Ascending aorta (tissue), 2 donors: ENCODE measurements around the gene RYR1. TPM values are rescaled to one million over a fixed set of nuclear protein-coding genes. Genes with fewer than 3 reads are reported as not detected.

Source experiments
- DNase-seq, 2 donors: peaks; one replicate each; pipeline ENCODE4 v3.0.0-alpha.2; 2019; ENCODE audit warnings: low spot score in 2 of 2
- H3K27ac ChIP-seq, 2 donors: fragments of 200-600 bp; sonication (generic); one replicate each; pipeline ENCODE4 v1.5.1; 2016 to 2017; ENCODE audit warnings: mild to moderate bottlenecking in 1 of 2
- H3K27me3 ChIP-seq: fragments of 200-600 bp; sonication (generic); one replicate; pipeline ENCODE4 v1.5.1; 2017
- H3K36me3 ChIP-seq, 2 donors: fragments of 200-600 bp; sonication (generic); one replicate each; pipeline ENCODE4 v1.5.1; 2016
- H3K4me1 ChIP-seq, 2 donors: fragments of 200-600 bp; sonication (generic); one replicate each; pipeline ENCODE4 v1.5.1; 2016 to 2017; ENCODE audit warnings: mild to moderate bottlenecking in 1 of 2
- H3K4me3 ChIP-seq, 2 donors: fragments of 200-600 bp; sonication (generic); one replicate each; pipeline ENCODE4 v1.5.1; 2016 to 2017; ENCODE audit warnings: mild to moderate bottlenecking in 1 of 2
- H3K9me3 ChIP-seq, 2 donors: fragments of 200-600 bp; sonication (generic); one replicate each; pipeline ENCODE4 v1.5.1; 2016
- CTCF ChIP-seq, 3 experiments: fragments of 200-600 bp in 2 of 3; fragments of 450-650 bp in 1 of 3; sonication (generic) in 2 of 3; IDR thresholded peaks; one replicate each; pipeline ENCODE4 v1.5.1; 2016 to 2019; ENCODE audit warnings: antibody characterized with exemption in 3 of 3, mild to moderate bottlenecking in 1 of 3, moderate library complexity in 1 of 3
- intact Hi-C: fragments of 100-400 bp; cut with DNase I; formaldehyde crosslinking; loops from one replicate; pipeline ENCODE4 v1.15.1; 2023
- total RNA-seq: library from RNA; depleted of rRNA; stranded (reverse); fragments of >200 nt; gene quantifications from one replicate; pipeline ENCODE4 v1.1.0, GENCODE V29; 2016

Gene RYR1
- total RNA-seq, 1 donor from 2014 or later, result 1.5 TPM

- no peak overlapping the region for H3K27ac ChIP-seq
- H3K4me3 ChIP-seq, result peak overlapping the region in 1 of 2 donors; percentile 20
- H3K27me3 ChIP-seq, result no peaks in the 10 kb centered on the region
- no peaks in the 10 kb centered on the region for H3K9me3 ChIP-seq
- no peaks in the 10 kb centered on the region for H3K4me1 ChIP-seq
- intact Hi-C loops, result loop anchor here (10.0 kb wide), 1 partner anchor 319 kb away; no protein-coding TSS in a partner anchor
- TF ChIP-seq CTCF (IDR thresholded peaks at IDR 0.05), result no peak
- no peak for DNase-seq
- H3K36me3 ChIP-seq, result peaks cover 0 to 9% of the 10 kb centered on the region in 2 donors
Measured at GRCh38 chr19:38395381-38396114, 37.9 kb upstream of the RYR1 start.

- Histone ChIP-seq H3K27me3 (no peaks in the 10 kb centered on the region), H3K27ac (no peak overlapping the region), H3K9me3 (no peaks in the 10 kb centered on the region), H3K36me3 (no peaks in the 10 kb centered on the region), H3K4me1 (peaks cover 0 to 8% of the 10 kb centered on the region in 2 donors), H3K4me3 (no peak overlapping the region)
- no peak for TF ChIP-seq CTCF (IDR thresholded peaks at IDR 0.05)
- intact Hi-C loops, result loop anchor here (10.0 kb wide), 1 partner anchor 316 kb away; no protein-coding TSS in a partner anchor
- no peak for DNase-seq
Measured at GRCh38 chr19:38399081-38399480, 34.4 kb upstream of the RYR1 start.

- no peak for DNase-seq
- Histone ChIP-seq H3K4me3 (no peak overlapping the region), H3K36me3 (no peaks in the 10 kb centered on the region), H3K4me1 (peaks cover 0 to 11% of the 10 kb centered on the region in 2 donors), H3K27me3 (no peaks in the 10 kb centered on the region), H3K27ac (no peak overlapping the region), H3K9me3 (no peaks in the 10 kb centered on the region)
- no peak for TF ChIP-seq CTCF (IDR thresholded peaks at IDR 0.05)
- intact Hi-C loops, result loop anchor here (10.0 kb wide), 1 partner anchor 315 kb away; no protein-coding TSS in a partner anchor
Measured at GRCh38 chr19:38399537-38399936, 34.0 kb upstream of the RYR1 start.

- H3K9me3 ChIP-seq, result no peaks in the 10 kb centered on the region
- no peak overlapping the region for H3K27ac ChIP-seq
- TF ChIP-seq CTCF (IDR thresholded peaks at IDR 0.05), result no peak
- H3K4me1 ChIP-seq, result peaks cover 0 to 11% of the 10 kb centered on the region in 2 donors
- intact Hi-C loops, result loop anchor here (5.0 kb wide), 1 partner anchor 502 kb away; no protein-coding TSS in a partner anchor
- no peak for DNase-seq
- H3K36me3 ChIP-seq, result peaks cover 0 to 7% of the 10 kb centered on the region in 2 donors
- no peaks in the 10 kb centered on the region for H3K27me3 ChIP-seq
- H3K4me3 ChIP-seq, result no peak overlapping the region
Measured at GRCh38 chr19:38400361-38400760, 33.1 kb upstream of the RYR1 start.

- no peaks in the 10 kb centered on the region for H3K9me3 ChIP-seq
- H3K36me3 ChIP-seq, result peaks cover 0 to 9% of the 10 kb centered on the region in 2 donors
- intact Hi-C loops, result loop anchor here (5.0 kb wide), 1 partner anchor 501 kb away; no protein-coding TSS in a partner anchor
- H3K27me3 ChIP-seq, result no peaks in the 10 kb centered on the region
- no peak overlapping the region for H3K4me3 ChIP-seq
- H3K4me1 ChIP-seq, result peaks cover 0 to 11% of the 10 kb centered on the region in 2 donors
- TF ChIP-seq CTCF (IDR thresholded peaks at IDR 0.05), result no peak
- H3K27ac ChIP-seq, result no peak overlapping the region
- DNase-seq, result no peak
Measured at GRCh38 chr19:38401148-38401547, 32.3 kb upstream of the RYR1 start.
